Psoas muscle (tissue), 8 donors: ENCODE results near the gene ALDH1A2. TPM values are rescaled to one million over a fixed set of nuclear protein-coding genes. Genes with fewer than 3 reads are reported as not detected.
"Not testable (repeated sequence)": the region's sequence is repeated elsewhere in the genome, so short reads cannot be mapped to it uniquely, and the experiment has no call there.

ENCODE experiments used
- ATAC-seq, 4 donors: fragments of 200-7000 bp; cut with Tn5 transposase; one replicate each; pipeline ENCODE4 v1.9.1; 2020; ENCODE audit warnings: moderate library complexity in 3 of 4, mild to moderate bottlenecking in 2 of 4
- DNase-seq, 2 donors: peaks; one replicate each; pipeline ENCODE4 v3.0.0-alpha.2; 2020
- H3K27ac ChIP-seq: fragments of 200-600 bp; one replicate; pipeline ENCODE4 v1.8.0; 2022
- H3K27me3 ChIP-seq, 3 donors: fragments of 200-600 bp in 1 of 3; one replicate each; pipeline versions ENCODE4 v1.6.1 to v1.8.0; 2013 to 2022; ENCODE audit warnings: low read length in 2 of 3, mild to moderate bottlenecking in 2 of 3, moderate library complexity in 1 of 3; ENCODE audit not compliant: insufficient read depth in 3 of 3
- H3K36me3 ChIP-seq, 2 donors: fragments of 200-600 bp in 1 of 2; one replicate each; pipeline versions ENCODE4 v1.6.1 to v1.8.0; 2013 to 2022; ENCODE audit warnings: low read depth in 1 of 2, mild to moderate bottlenecking in 1 of 2, moderate library complexity in 1 of 2; ENCODE audit not compliant: insufficient read depth in 1 of 2
- H3K4me1 ChIP-seq: fragments of 200-600 bp; one replicate; pipeline ENCODE4 v1.8.0; 2022
- H3K4me3 ChIP-seq: fragments of 200-600 bp; one replicate; pipeline ENCODE4 v1.8.0; 2022; ENCODE audit warnings: mild to moderate bottlenecking
- H3K9me3 ChIP-seq: fragments of 200-600 bp; one replicate; pipeline ENCODE4 v1.8.0; 2022
- CTCF ChIP-seq: fragments of 200-600 bp; IDR thresholded peaks from one replicate; pipeline ENCODE4 v1.8.0; 2022; ENCODE audit warnings: antibody characterized with exemption
- WGBS, 3 donors: extraction: QIAGEN DNeasy Blood & Tissue Kit; methylation state at CpG; one replicate each; pipeline versions ENCODE4 v1.1.6 to v1.1.7; 2013; 5-methylcytosine and 5-hydroxymethylcytosine counted together
- intact Hi-C, 2 donors: fragments of 100-400 bp; cut with DNase I; formaldehyde crosslinking; loops; one replicate each; pipeline versions ENCODE4 v1.11.0 to v1.14.2; 2022
- polyA plus RNA-seq, 3 donors: library from polyadenylated mRNA; stranded (reverse); fragments of 200-250 nt; gene quantifications; one replicate each; pipeline ENCODE4 v1.2.3, GENCODE V29; 2013
- total RNA-seq, 4 donors: library from RNA; stranded (reverse); fragmentation: NEBNext Ultra II Directional in 2 of 4; extraction: Animal tissue kit (Norgen Biotek cat#: 25700) in 2 of 4; gene quantifications; one replicate each; pipeline versions ENCODE4 v1.2.1 to v1.2.4, GENCODE V29; 2021 to 2023
- donor health status: healthy with polysubstance abuse.
- donor health status: DM: no; HTN: no; CAD: no; lungs with moderate emphysema.
- donor health status: Bipolar disorder and iron deficiency.
- donor health status: healthy.
- donor health status: DM: yes; HTN: yes; CAD: no.
- donor health status: DM: no; HTN: no; CAD: no.
- donor health status: DM: no; HTN: no; CAD: no.
- donor health status: DM: yes; HTN: yes; CAD: no.

The ALDH1A2 gene
- total and polyA plus RNA-seq, 7 donors = 0.74 to 4.7 (median 2.5) TPM

GRCh38 chr15:58081891-58082290 is 16.4 kb upstream of the ALDH1A2 start:
- TF ChIP-seq CTCF = no peak
- H3K4me3 ChIP-seq = no peak overlapping the region
- no peak for ATAC-seq
- H3K9me3 ChIP-seq = no peaks in the 10 kb centered on the region
- DNase-seq = no peak
- no peaks in the 10 kb centered on the region for H3K36me3 ChIP-seq
- WGBS, 3 donors = 51 to 84% (median 69%) methylated on average over 4 of the region's 4 CpGs
- intact Hi-C loops = no loop called here
- no peaks in the 10 kb centered on the region for H3K27me3 ChIP-seq
- H3K4me1 ChIP-seq = no peaks in the 10 kb centered on the region
- no peak overlapping the region for H3K27ac ChIP-seq

GRCh38 chr15:58081456-58081855 is 15.9 kb upstream of the ALDH1A2 start:
- no peak overlapping the region for H3K4me3 ChIP-seq
- 41 to 75% (median 44%) methylated on average over 1 of the region's 1 CpG for WGBS, 3 donors

GRCh38 chr15:58080959-58081358 is 15.4 kb upstream of the ALDH1A2 start:
- intact Hi-C loops, H3K9me3 ChIP-seq, H3K27me3 ChIP-seq, DNase-seq, ATAC-seq, H3K4me1 ChIP-seq, H3K27ac ChIP-seq, H3K36me3 ChIP-seq, H3K4me3 ChIP-seq: not testable (repeated sequence)
- WGBS, 3 donors = 87 to 94% (median 90%) methylated on average over 5 of the region's 5 CpGs

More at GRCh38 chr15:58081456-58081855, 15.9 kb upstream of the ALDH1A2 start:
- no peak for DNase-seq
- TF ChIP-seq CTCF = no peak
- Histone ChIP-seq H3K4me1 (no peaks in the 10 kb centered on the region), H3K27me3 (no peaks in the 10 kb centered on the region), H3K36me3 (no peaks in the 10 kb centered on the region), H3K27ac (no peak overlapping the region), H3K9me3 (no peaks in the 10 kb centered on the region)
- intact Hi-C loops = no loop called here
- ATAC-seq = no peak

- no peak for DNase-seq
- no peak for ATAC-seq
- TF ChIP-seq CTCF = no peak
- no peaks in the 10 kb centered on the region for H3K36me3 ChIP-seq
- H3K4me1 ChIP-seq = no peaks in the 10 kb centered on the region
- no peaks in the 10 kb centered on the region for H3K27me3 ChIP-seq
- no peak overlapping the region for H3K4me3 ChIP-seq
- H3K9me3 ChIP-seq = no peaks in the 10 kb centered on the region
- H3K27ac ChIP-seq = no peak overlapping the region
- intact Hi-C loops = no loop called here
- 69 to 75% (median 74%) methylated on average over 8 of the region's 8 CpGs for WGBS, 3 donors
Measured at GRCh38 chr15:58080398-58080797, 14.9 kb upstream of the ALDH1A2 start.

- H3K4me3 ChIP-seq = no peak overlapping the region
- ATAC-seq (no peak), DNase-seq (no peak)
- no peak for TF ChIP-seq CTCF
- no peaks in the 10 kb centered on the region for H3K36me3 ChIP-seq
- no peaks in the 10 kb centered on the region for H3K27me3 ChIP-seq
- H3K27ac ChIP-seq = no peak overlapping the region
- H3K4me1 ChIP-seq = no peaks in the 10 kb centered on the region
- intact Hi-C loops = no loop called here
- H3K9me3 ChIP-seq = no peaks in the 10 kb centered on the region
Measured at GRCh38 chr15:58078591-58078990, 13.1 kb upstream of the ALDH1A2 start.
